ENCODE data around the gene GRM5. TPM values are rescaled to one million over a fixed set of nuclear protein-coding genes. Genes with fewer than 3 reads are reported as not detected.
"Not testable (repeated sequence)": the region's sequence is repeated elsewhere in the genome, so short reads cannot be mapped to it uniquely, and the experiment has no call there.

The GRM5 gene
- polyA plus RNA-seq, 3 donors: 0.17 to 0.20 (median 0.19) TPM

GRCh38 chr11:88555018-88555828 lies 510.6 kb downstream of the GRM5 start:
- peak in 2 of 3 donors; percentile 53 to 73 for DNase-seq (ENCODE audit: low read depth in 3 of 3, low spot score in 2 of 3)

DNA sequence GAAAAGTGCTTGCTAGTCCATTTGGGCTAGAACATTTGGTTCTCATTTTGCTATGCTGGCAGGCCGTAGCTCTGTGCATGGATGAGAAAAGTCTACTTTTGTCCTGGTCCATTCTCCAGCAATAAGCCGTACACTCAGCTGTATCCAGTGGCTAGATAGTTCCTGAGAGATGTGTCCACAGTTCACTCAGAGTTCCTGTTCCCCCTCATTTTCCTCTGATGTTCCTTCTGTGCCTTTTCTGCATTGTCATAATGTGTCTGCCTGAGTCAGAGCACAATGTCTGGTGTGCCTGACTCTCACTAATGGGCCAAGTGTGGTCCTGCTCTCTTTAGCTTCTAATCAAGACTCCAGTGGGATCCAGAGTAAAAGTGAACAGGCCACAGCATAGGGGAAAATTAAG lies 512.6 kb downstream of the GRM5 start:
- DNase-seq (ENCODE audit: low read depth in 3 of 3, low spot score in 2 of 3): no peak

GRCh38 chr11:88552379-88553062 lies 513.3 kb downstream of the GRM5 start:
- DNase-seq (ENCODE audit: low read depth in 3 of 3, low spot score in 2 of 3): no peak

DNA sequence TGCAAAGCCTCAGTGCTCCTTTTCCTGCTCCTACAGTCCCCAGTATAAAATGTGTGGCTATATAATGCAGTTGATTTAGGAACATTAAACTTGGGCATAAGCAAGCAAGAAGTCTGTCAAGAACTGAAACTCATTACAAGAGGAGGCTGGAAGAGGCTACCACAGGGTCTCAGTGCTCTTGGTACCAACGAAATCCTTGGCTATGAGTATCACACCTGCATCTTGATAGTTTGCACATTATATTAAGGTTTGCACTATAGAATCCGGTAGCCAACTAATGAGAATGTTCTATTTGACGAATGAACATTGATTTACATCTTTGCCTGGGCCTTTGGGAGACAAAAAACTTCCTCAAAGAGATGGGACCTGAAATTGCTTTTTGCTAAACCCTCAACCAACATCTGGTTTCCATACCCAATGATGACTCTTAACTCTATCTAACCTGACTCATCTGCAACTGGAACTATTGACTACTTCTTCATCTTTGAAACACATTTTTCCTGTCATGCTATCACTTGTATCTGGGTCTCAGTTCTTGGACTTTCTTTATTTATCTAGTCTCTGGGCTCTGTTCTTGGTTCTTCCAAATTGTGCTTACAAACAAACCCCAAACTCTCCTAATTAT lies 521.0 kb downstream of the GRM5 start:
- no peak for DNase-seq (ENCODE audit: low read depth in 3 of 3, low spot score in 2 of 3)

GRCh38 chr11:88543902-88544655 lies 521.7 kb downstream of the GRM5 start:
- peak; percentile 73 to 82 (median 77) for DNase-seq (ENCODE audit: low read depth in 3 of 3, low spot score in 2 of 3)

DNA sequence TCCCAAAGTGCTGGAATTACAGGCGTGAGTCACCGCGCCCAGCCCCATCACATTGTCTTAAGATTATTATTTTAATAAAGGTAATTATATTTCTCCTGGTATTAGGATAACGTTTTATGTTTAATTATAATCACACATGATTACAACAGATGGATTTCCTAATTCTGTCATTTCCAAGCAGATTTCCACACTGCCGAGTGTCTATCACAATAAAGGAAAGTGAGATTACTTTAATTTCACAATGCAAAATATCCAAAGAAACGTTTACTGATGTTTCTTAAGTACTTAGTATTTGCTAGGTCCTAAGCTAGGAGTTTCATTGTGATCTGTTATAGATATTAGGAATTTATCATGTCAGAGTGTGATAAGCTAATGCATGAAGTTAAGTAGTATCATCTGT lies 524.8 kb downstream of the GRM5 start:
- DNase-seq (ENCODE audit: low read depth in 3 of 3, low spot score in 2 of 3): no peak

- no peak for DNase-seq (ENCODE audit: low read depth in 3 of 3, low spot score in 2 of 3)
These were observed 527.7 kb downstream of the GRM5 start for GRCh38 chr11:88538098-88538497.

GRCh38 chr11:88537613-88538012 lies 528.2 kb downstream of the GRM5 start:
- no peak for DNase-seq (ENCODE audit: low read depth in 3 of 3, low spot score in 2 of 3)

DNA sequence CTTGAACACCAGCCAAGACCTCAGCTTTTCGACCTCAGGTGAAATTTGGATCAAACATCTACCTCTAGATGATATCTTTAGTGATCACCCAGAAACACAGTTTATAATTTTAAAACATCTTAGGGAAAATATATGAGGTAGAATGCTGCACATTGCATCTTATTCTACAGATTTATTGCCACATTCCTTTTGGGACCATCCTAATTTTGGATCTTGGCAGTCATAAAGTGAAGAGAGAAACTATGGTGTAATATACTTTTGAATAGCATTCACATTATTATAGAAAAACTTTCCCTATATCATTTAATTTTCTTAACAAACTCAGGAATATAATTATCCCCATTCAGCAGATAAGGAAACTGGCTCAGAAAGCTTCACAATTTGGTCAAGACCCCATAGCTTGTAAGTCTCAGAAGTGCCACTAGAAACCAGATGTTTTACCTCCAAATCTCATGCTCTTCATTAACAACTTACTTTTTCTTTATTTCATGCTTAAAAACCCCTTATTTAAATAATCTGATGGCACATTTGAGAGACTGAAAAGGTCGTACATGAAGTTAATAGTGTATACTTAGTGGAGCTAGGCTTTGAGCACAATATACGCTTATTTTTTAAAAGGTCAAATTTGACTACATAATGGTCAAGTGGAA lies 529.0 kb downstream of the GRM5 start:
- DNase-seq (ENCODE audit: low read depth in 3 of 3, low spot score in 2 of 3): no peak

DNA sequence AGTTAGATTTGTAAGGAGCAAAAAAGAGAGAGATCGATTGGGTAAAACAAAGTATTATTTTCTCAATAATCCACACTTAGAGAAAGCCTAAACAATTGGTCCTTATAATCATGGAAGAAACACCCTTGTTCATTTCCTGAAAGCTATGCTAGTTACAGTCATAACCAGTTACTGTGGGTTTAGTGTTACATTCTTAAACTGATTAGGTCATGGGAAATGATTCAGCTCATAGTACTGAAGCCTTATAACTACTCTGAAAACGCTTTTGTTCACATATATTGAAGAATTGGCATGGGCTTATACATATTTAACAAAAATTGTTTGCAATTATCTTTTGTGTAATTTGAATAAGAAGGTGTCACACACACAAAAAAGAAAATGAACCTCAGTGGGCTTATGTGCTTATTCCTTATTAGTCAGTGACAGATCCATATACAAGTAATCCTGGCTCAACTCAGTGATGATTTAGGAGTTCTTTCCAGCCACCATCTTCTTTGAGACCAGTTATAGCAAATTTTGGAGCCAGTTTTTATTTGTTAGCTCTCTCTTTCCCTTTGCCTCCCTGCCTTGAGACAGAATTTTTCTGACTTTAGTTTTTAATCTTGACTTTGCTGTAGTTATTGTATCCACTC lies 529.8 kb downstream of the GRM5 start:
- DNase-seq (ENCODE audit: low read depth in 3 of 3, low spot score in 2 of 3): no peak

DNA sequence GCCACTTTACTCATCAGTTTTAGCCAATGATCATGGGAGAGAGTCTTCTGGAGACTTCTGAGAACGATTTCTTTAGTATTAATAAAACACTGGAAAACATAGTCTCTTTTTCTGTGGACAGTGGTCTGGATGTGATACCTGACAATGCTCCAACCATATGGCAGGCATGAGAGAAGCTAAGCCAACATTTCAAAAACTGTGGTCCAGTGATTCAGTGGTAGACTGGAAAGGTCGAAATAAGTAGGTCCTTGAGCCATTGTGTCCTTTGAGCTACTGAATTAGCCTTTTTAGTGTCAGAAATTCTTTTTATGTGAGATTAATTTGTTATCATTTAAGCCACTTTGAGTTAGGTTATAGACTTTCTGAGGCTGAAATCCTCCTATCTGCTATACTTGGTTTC lies 530.5 kb downstream of the GRM5 start:
- DNase-seq (ENCODE audit: low read depth in 3 of 3, low spot score in 2 of 3): no peak

DNA sequence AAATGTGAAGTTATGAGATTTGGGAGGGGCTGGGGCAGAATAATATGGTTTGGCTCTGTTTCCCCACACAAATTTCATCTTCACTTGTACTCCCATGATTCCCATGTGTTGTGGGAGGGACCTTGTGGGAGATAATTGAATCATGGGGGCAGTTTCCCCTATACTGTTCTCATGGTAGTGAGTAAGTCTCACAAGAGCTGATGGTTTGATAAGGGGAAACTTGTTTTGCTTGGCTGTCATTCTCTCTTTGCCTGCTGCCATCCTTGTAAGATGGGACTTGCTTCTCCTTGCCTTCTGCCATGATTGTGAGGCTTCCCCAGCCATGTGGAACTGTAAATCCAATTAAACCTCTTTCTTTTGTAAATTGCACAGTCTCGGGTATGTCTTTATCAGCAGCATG lies 531.1 kb downstream of the GRM5 start:
- DNase-seq (ENCODE audit: low read depth in 3 of 3, low spot score in 2 of 3): not testable (repeated sequence)

DNA sequence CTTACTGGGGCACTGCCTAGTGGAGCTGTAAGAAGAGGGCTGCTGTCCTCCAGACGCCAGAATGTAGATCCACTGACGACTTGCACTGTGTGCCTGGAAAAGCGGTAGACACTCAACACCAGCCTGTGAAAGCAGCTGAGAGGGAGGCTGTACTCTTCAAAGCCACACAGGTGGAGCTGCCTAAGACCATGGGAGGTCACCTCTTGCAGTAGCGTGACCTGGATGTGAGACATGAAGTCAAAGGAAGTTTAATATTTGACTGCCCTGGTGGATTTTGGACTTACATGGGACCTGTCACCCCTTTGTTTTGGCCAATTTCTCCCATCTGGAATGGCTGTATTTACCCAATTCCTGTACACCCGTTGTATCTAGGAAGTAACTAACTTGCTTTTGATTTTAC lies 531.6 kb downstream of the GRM5 start:
- no peak for DNase-seq (ENCODE audit: low read depth in 3 of 3, low spot score in 2 of 3)

- DNase-seq (ENCODE audit: low read depth in 3 of 3, low spot score in 2 of 3): no peak
These were observed 532.8 kb downstream of the GRM5 start for GRCh38 chr11:88533001-88533400.

DNA sequence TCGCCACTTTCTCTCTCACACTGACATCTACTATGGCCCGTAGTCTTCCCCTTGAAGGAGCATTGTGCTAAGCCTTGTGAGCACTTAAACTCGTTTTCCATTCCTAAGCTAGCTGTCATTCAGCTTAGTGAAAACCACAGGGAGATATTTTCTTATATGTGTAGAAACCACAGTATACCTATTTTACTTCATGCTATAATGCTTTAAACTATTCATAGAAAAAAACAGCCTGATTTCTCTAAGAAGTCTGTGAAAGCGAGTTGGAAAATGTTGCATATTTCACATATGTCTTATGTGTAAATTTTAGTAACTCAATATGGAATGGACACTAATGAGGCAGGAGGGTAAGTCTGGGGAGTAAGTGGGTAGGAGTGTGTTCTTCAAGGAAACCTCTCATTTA lies 534.0 kb downstream of the GRM5 start:
- DNase-seq (ENCODE audit: low read depth in 3 of 3, low spot score in 2 of 3): no peak

DNA sequence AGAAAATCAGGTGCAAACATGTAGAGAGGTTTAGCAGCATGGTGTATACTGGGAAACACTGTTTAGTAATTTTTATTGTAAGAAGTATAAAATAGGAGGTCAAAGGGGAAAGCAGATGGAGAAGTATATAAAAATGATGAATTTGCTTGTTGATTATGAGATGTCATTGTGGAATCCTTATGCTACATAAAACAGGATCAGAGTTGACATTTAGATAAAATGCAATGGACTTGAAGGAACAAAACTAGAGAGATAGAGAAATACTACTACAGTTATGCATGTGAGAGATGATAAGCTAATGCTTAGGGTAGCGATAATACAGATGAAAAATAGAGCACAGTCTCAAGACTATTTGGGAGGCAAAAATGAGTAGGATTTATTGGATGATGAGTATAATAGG lies 536.4 kb downstream of the GRM5 start:
- DNase-seq (ENCODE audit: low read depth in 3 of 3, low spot score in 2 of 3): no peak

- no peak for DNase-seq (ENCODE audit: low read depth in 3 of 3, low spot score in 2 of 3)
These were observed 542.3 kb downstream of the GRM5 start for GRCh38 chr11:88523386-88524071.

- DNase-seq (ENCODE audit: low read depth in 3 of 3, low spot score in 2 of 3): no peak
These were observed 543.0 kb downstream of the GRM5 start for GRCh38 chr11:88522624-88523385.

- DNase-seq (ENCODE audit: low read depth in 3 of 3, low spot score in 2 of 3): no peak
These were observed 544.0 kb downstream of the GRM5 start for GRCh38 chr11:88521799-88522201.
